HCT116 (cell line): Measurements from ENCODE around the gene FAM171A2. TPM values are rescaled to one million over a fixed set of nuclear protein-coding genes. Genes with fewer than 3 reads are reported as not detected.

Experiments used
- ATAC-seq: fragments of 200-7000 bp; cut with Tn5 transposase; 2 replicates; pipeline ENCODE4 v1.9.1; 2020; ENCODE audit warnings: mild to moderate bottlenecking, moderate library complexity
- BruUV-seq: library from RNA; stranded (reverse); fragments of 400-500 nt; replicated peaks from 2 replicates; lab custom pipeline; 2021; lab: Mats Ljungman, UMichigan
- CTCF ChIA-PET: fragments of 300-600 bp; sonication (Branson Sonifier 250); formaldehyde crosslinking; loops from one replicate; lab custom pipeline; 2021; ENCODE audit warnings: antibody characterized with exemption; lab: Charles Lee
- POLR2A ChIA-PET: fragments of 300-600, 350-600 bp; sonication (Branson Sonifier 250); formaldehyde crosslinking; loops from one replicate; lab custom pipeline; 2021; ENCODE audit warnings: antibody characterized with exemption; lab: Charles Lee
- RAD21 ChIA-PET, 2 experiments: fragments of 300-600 bp; sonication (Branson Sonifier 250); formaldehyde crosslinking; loops; one replicate each; lab custom pipeline; 2023; ENCODE audit warnings: low total read pairs in 2 of 2; ENCODE audit not compliant: uncharacterized antibody in 2 of 2, unreplicated experiment in 2 of 2, low non-redundant PET in 1 of 2; lab: Charles Lee
- DNase-seq: peaks from one replicate; pipeline ENCODE4 v3.0.0-alpha.2; 2010; ENCODE audit warnings: low read depth, low spot score
- H2AFZ ChIP-seq: fragments of 200-600 bp; shearing (Covaris generic), sonication (generic); 2 replicates; pipeline ENCODE4 v1.6.1; 2017; ENCODE audit warnings: low read depth, mixed run types, mixed read lengths, antibody characterized with exemption, low read length; ENCODE audit not compliant: poor library complexity, severe bottlenecking
- H3K27ac ChIP-seq: 2 replicates; pipeline ENCODE4 v1.5.1; 2012; ENCODE audit warnings: low read depth, low read length
- H3K27me3 ChIP-seq: fragments of 200-600 bp; sonication (generic); 2 replicates; pipeline ENCODE4 v1.6.1; 2016; ENCODE audit warnings: mixed run types, low read length, mixed read lengths; ENCODE audit not compliant: insufficient read depth
- H3K36me3 ChIP-seq, 2 experiments: fragments of 200-500 bp in 1 of 2; fragments of 200-600 bp in 1 of 2; sonication (Bioruptor generic) in 1 of 2; sonication (generic) in 1 of 2; 2 replicates each; pipeline versions ENCODE4 v1.5.1 to v1.6.1; 2014 to 2016; ENCODE audit warnings: low read length in 2 of 2, inconsistent platforms in 1 of 2, mixed read lengths in 1 of 2, mixed run types in 1 of 2; ENCODE audit not compliant: insufficient read depth in 2 of 2, control insufficient read depth in 1 of 2
- H3K4me1 ChIP-seq, 2 experiments: fragments of 200-600 bp in 1 of 2; sonication (generic) in 1 of 2; 2 replicates each; pipeline versions ENCODE4 v1.5.1 to v1.6.1; 2012 to 2017; ENCODE audit warnings: low read length in 2 of 2, inconsistent platforms in 1 of 2, mild to moderate bottlenecking in 1 of 2, mixed read lengths in 1 of 2, mixed run types in 1 of 2, moderate library complexity in 1 of 2; ENCODE audit not compliant: insufficient read depth in 2 of 2, control insufficient read depth in 1 of 2
- H3K4me2 ChIP-seq: fragments of 200-600 bp; sonication (generic); 2 replicates; pipeline ENCODE4 v1.6.1; 2017; ENCODE audit warnings: mixed run types, low read length, mixed read lengths
- H3K4me3 ChIP-seq, 2 experiments: fragments of 200-600 bp in 1 of 2; sonication (generic) in 1 of 2; replicated peaks in 1 of 2; 2 replicates each; pipeline ENCODE4 v1.5.1; 2011 to 2016; ENCODE audit warnings: low read length in 2 of 2, control low read depth in 1 of 2, low read depth in 1 of 2, mild to moderate bottlenecking in 1 of 2, mixed read lengths in 1 of 2, mixed run types in 1 of 2
- H3K79me2 ChIP-seq: fragments of 200-600 bp; sonication (generic); 2 replicates; pipeline ENCODE4 v1.6.1; 2017; ENCODE audit warnings: mild to moderate bottlenecking, mixed run types, low read length, moderate library complexity, mixed read lengths; ENCODE audit not compliant: insufficient read depth
- H3K9ac ChIP-seq: fragments of 200-600 bp; sonication (generic); 2 replicates; pipeline ENCODE4 v1.6.1; 2016; ENCODE audit warnings: low read length, mixed read lengths
- H3K9me2 ChIP-seq: fragments of 200-600 bp; sonication (generic), shearing (Covaris generic); 2 replicates; pipeline ENCODE4 v1.6.1; 2017; ENCODE audit warnings: mixed run types, mild to moderate bottlenecking, moderate library complexity; ENCODE audit not compliant: insufficient read depth
- H3K9me3 ChIP-seq, 2 experiments: fragments of 200-500 bp in 1 of 2; fragments of 200-600 bp in 1 of 2; sonication (Bioruptor generic) in 1 of 2; sonication (generic) in 1 of 2; 2 replicates each; pipeline ENCODE4 v1.6.1; 2014 to 2017; ENCODE audit warnings: low read length in 2 of 2, mixed read lengths in 2 of 2, inconsistent platforms in 1 of 2, low read depth in 1 of 2, mild to moderate bottlenecking in 1 of 2, mixed run types in 1 of 2, moderate library complexity in 1 of 2; ENCODE audit not compliant: control insufficient read depth in 1 of 2, insufficient read depth in 1 of 2
- H4K20me1 ChIP-seq: fragments of 200-600 bp; sonication (generic), shearing (Covaris generic); 2 replicates; pipeline ENCODE4 v1.6.1; 2017; ENCODE audit warnings: mixed run types, mild to moderate bottlenecking, moderate library complexity; ENCODE audit not compliant: insufficient read depth
- CBX3 ChIP-seq: IDR thresholded peaks from 2 replicates; pipeline ENCODE4 v1.6.1; 2012; ENCODE audit warnings: low read depth
- CEBPB ChIP-seq: IDR thresholded peaks from 2 replicates; pipeline ENCODE4 v1.6.1; 2012; ENCODE audit warnings: low read depth
- EGR1 ChIP-seq: IDR thresholded peaks from 2 replicates; pipeline ENCODE4 v1.6.1; 2012; ENCODE audit warnings: low read depth
- MAX ChIP-seq: IDR thresholded peaks from 2 replicates; pipeline ENCODE4 v1.6.1; 2012
- POLR2AphosphoS5 ChIP-seq: IDR thresholded peaks from 2 replicates; pipeline ENCODE4 v1.6.1; 2011; ENCODE audit warnings: mild to moderate bottlenecking, low read depth, low read length, moderate library complexity
- RAD21 ChIP-seq: IDR thresholded peaks from 2 replicates; pipeline ENCODE4 v1.6.1; 2012; ENCODE audit warnings: low read depth, mild to moderate bottlenecking
- REST ChIP-seq: IDR thresholded peaks from 2 replicates; pipeline ENCODE4 v1.6.1; 2012; ENCODE audit warnings: low read depth
- SIN3A ChIP-seq: IDR thresholded peaks from 2 replicates; pipeline ENCODE4 v1.6.1; 2012; ENCODE audit warnings: low read depth
- SP1 ChIP-seq: IDR thresholded peaks from 2 replicates; pipeline ENCODE4 v1.6.1; 2012; ENCODE audit warnings: low read depth
- SRF ChIP-seq: IDR thresholded peaks from 2 replicates; pipeline ENCODE4 v1.6.1; 2012; ENCODE audit warnings: low read depth
- TCF7L2 ChIP-seq: IDR thresholded peaks from 2 replicates; pipeline ENCODE4 v1.7.0; 2011; ENCODE audit warnings: borderline replicate concordance, inconsistent platforms; ENCODE audit not compliant: insufficient read depth, insufficient read length; ENCODE audit errors: extremely low read depth
- YY1 ChIP-seq: IDR thresholded peaks from 2 replicates; pipeline ENCODE4 v1.6.1; 2011; ENCODE audit warnings: low read length, low read depth, moderate library complexity, mild to moderate bottlenecking; ENCODE audit not compliant: insufficient replicate concordance; ENCODE audit errors: extremely low read depth
- ZFX ChIP-seq: fragments of 450-650 bp; IDR thresholded peaks from 2 replicates; pipeline ENCODE4 v1.6.1; 2017
- ZNF274 ChIP-seq: fragments of 200-500 bp; sonication (Bioruptor generic); IDR thresholded peaks from 2 replicates; pipeline ENCODE4 v1.6.1; 2014; ENCODE audit warnings: mild to moderate bottlenecking, low read depth, low read length, inconsistent platforms
- intact Hi-C: fragments of 100-400 bp; cut with micrococcal nuclease; formaldehyde crosslinking; loops from 2 replicates; pipeline ENCODE4 v1.10.0; 2022
- total RNA-seq: library from RNA; stranded (reverse); gene quantifications from one replicate; pipeline ENCODE4 v1.2.1, GENCODE V29; 2021; ENCODE audit not compliant: unreplicated experiment
- TF ChIP-seq, protein P1 (sequence below): IDR thresholded peaks from 2 replicates; pipeline ENCODE4 v1.6.1; 2012
- TF ChIP-seq, protein P2 (sequence below): IDR thresholded peaks from 2 replicates; pipeline ENCODE4 v1.6.1; 2011; ENCODE audit warnings: mild to moderate bottlenecking, low read length, moderate library complexity; ENCODE audit not compliant: insufficient replicate concordance; ENCODE audit errors: extremely low read depth

Gene FAM171A2
- total RNA-seq, 1 experiment from 2014 or later: 18.0 TPM

DNA sequence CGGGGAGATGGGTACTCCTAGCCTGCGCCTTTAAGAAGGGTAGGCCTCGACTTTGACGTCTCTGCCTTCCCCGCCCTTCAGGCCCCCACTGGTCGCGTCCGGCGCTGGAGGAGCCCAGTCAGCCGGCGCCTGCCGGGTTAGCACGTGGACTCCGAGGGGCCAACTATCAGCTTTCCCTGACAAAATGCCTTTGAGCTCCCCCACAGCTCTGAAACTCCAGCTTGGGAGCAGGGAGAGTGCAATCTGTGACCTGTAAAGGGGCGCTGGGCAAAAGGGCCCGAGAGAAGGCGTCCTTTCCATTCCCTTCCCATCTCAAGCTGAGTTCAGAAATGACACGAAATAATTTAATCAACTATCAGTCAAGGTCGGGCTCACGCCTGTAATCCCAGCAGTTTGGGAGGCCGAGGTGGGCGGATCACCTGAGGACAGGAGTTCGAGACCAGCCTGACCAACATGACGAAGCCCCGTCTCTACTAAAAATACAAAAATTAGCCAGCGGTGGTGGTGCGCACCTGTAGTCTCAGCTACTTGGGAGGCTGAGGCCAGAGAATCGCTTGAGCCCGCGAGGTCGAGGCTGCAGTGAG is 36.7 kb downstream of the FAM171A2 start:
- H3K27ac ChIP-seq: peak overlapping the region; percentile 32
- H3K4me3 ChIP-seq: peak overlapping the region; percentile 33 to 44
- no peaks in the 10 kb centered on the region for H3K27me3 ChIP-seq
- H3K79me2 ChIP-seq: peaks cover 41% of the 10 kb centered on the region
- no peaks in the 10 kb centered on the region for H3K9me2 ChIP-seq
- ATAC-seq (peak; percentile 67), DNase-seq (peak; percentile 97)
- H4K20me1 ChIP-seq: no peaks in the 10 kb centered on the region
- intact Hi-C loops: loop anchor here (2.0 kb wide), 2 partner anchors 108 to 116 kb away; partner anchors contain the start of gene UBTF
- RAD21 ChIA-PET: interaction anchor here in 1 of 2 experiments (1.2 kb wide), 1 partner anchor 116 kb away, joined by 4 read pairs; no protein-coding TSS in a partner anchor
- peak overlapping the region; percentile 71 for H3K4me2 ChIP-seq
- no peak overlapping the region for H2AFZ ChIP-seq
- peaks cover 4 to 7% of the 10 kb centered on the region in 2 experiments; a peak in 3 of 4 replicates for H3K36me3 ChIP-seq
- POLR2A ChIA-PET: interaction anchor here (0.7 to 1.1 kb wide), 6 partner anchors 9 to 107 kb away, joined by 3 to 7 read pairs (median 4); partner anchors contain the start of genes GRN and UBTF
- BruUV-seq: no TSS peak
- CTCF ChIA-PET: interaction anchor here (0.5 to 1.3 kb wide), 10 partner anchors 11 to 197 kb away, joined by 3 to 7 read pairs (median 3); no protein-coding TSS in a partner anchor
- H3K9ac ChIP-seq: peak overlapping the region; percentile 40; the same call in 1 of the 2 replicates
- peak; percentile 2; the same call in 1 of the 2 replicates for TF ChIP-seq RAD21
- peak; percentile 99 for TF ChIP-seq MAX
- no peak for TF ChIP-seq CEBPB
- TF ChIP-seq, protein P1, sequence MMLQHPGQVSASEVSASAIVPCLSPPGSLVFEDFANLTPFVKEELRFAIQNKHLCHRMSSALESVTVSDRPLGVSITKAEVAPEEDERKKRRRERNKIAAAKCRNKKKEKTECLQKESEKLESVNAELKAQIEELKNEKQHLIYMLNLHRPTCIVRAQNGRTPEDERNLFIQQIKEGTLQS: no peak
- TF ChIP-seq ZFX: no peak
- no peak for TF ChIP-seq REST
- no peak for TF ChIP-seq YY1
- TF ChIP-seq, protein P2, sequence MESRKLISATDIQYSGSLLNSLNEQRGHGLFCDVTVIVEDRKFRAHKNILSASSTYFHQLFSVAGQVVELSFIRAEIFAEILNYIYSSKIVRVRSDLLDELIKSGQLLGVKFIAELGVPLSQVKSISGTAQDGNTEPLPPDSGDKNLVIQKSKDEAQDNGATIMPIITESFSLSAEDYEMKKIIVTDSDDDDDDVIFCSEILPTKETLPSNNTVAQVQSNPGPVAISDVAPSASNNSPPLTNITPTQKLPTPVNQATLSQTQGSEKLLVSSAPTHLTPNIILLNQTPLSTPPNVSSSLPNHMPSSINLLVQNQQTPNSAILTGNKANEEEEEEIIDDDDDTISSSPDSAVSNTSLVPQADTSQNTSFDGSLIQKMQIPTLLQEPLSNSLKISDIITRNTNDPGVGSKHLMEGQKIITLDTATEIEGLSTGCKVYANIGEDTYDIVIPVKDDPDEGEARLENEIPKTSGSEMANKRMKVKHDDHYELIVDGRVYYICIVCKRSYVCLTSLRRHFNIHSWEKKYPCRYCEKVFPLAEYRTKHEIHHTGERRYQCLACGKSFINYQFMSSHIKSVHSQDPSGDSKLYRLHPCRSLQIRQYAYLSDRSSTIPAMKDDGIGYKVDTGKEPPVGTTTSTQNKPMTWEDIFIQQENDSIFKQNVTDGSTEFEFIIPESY: no peak
- peak; percentile 97 for TF ChIP-seq SP1
- no peak; the same call in 1 of the 2 replicates for TF ChIP-seq SRF
- TF ChIP-seq TCF7L2: peak; percentile 59
- TF ChIP-seq ZNF274: no peak
- peak; percentile 78 for TF ChIP-seq POLR2AphosphoS5
- TF ChIP-seq SIN3A: peak; percentile 79; the same call in 1 of the 2 replicates
- TF ChIP-seq EGR1: peak; percentile 71
- peak; percentile 73; the same call in 1 of the 2 replicates for TF ChIP-seq CBX3
- no peaks in the 10 kb centered on the region for H3K9me3 ChIP-seq
- peaks cover 18 to 40% of the 10 kb centered on the region in 2 experiments for H3K4me1 ChIP-seq
